Urothelium cell line (cell line): ENCODE data around the gene SMG6.

Source experiments
- DNase-seq: peaks from one replicate; pipeline ENCODE4 v3.0.0; 2011; ENCODE audit warnings: low spot score, mixed read lengths
- FAIRE-seq: peaks from 2 replicates; lab custom pipeline; 2011; peaks lifted over from hg19 to GRCh38; lab: Jason Lieb, UNC

SMG6 gene

DNA sequence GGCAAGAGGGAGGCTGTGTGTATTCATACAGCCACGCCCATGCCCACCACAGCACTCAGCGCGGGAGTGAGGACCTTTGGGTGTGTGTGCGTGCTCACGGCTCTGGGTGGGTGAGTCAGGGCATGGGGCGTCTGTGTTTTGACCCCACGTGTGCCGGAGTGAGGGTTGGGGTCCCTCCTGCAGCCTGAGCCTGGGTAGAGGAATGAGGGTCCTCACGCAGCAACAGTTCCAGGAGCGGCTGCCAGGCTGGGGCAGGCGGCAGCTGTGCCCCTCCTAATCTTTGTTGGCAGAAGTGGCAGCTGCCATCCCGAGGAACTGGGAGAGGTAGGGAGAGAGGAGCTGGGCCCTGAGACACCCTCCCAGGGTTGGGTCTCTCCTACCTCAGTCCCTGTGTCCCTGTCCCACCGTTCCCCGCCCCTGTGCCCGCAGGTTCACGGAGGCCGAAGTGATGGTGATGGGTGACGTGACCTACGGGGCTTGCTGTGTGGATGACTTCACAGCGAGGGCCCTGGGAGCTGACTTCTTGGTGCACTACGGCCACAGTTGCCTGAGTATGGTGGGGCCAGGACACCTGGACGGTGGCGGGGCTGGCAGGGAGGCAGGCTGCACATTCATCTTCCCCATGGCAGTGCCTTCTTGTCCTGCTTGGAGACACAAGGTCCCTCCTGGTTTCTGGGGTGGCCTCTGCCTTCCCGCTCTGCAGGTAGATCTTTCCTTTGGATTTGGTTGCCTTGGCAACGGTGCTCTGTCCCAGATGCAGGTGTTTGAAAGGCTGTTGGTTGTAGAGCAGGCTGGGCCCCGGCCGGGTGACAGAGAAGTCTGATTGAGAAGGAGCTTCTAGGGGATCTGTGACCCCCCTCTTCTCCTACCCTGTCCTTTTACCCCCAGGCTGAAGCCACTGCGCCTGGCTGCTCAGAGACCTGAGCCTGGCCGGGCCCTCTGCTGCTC is 267.8 kb downstream of the SMG6 start:
- FAIRE-seq (no peak), DNase-seq (no peak)

- no peak for FAIRE-seq
- DNase-seq, result no peak
Measured at GRCh38 chr17:2034806-2035540, 268.6 kb downstream of the SMG6 start.

GRCh38 chr17:2034157-2034556 is 269.4 kb downstream of the SMG6 start:
- no peak for FAIRE-seq
- no peak for DNase-seq

- no peak for DNase-seq
- FAIRE-seq, result no peak
Measured at GRCh38 chr17:2033153-2033552, 270.4 kb downstream of the SMG6 start.

GRCh38 chr17:2030779-2031163 is 272.8 kb downstream of the SMG6 start:
- FAIRE-seq (no peak), DNase-seq (no peak)

- DNase-seq (peak; percentile 81), FAIRE-seq (no peak)
Measured at GRCh38 chr17:2029911-2030778, 273.4 kb downstream of the SMG6 start, which contains the start of gene DPH1. TSS of gene DPH1 (plus strand) at chr17:2030153. CDS start at chr17:2030170, 17 bp downstream.

DNA sequence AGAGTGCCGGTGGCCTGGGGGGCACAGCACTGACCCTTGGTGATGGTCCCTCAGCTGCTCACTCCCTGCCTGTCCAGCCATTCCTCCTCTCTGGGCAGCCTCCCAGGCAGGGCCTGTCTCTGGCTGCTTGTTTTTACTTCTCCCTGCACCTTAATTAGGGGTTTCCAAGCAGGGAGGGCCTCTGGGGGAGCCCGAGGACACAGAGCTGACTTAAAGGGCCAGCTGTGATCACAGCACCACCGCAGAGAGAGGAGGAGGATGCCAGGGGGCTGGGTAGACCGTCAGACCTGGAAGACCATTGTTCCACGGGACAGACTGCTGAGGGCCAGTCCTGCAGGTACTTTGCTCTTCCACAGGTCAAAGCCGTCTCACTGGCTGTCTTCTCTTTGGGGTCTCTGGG is 274.8 kb downstream of the SMG6 start:
- DNase-seq (no peak), FAIRE-seq (no peak)

- DNase-seq, result no peak
- no peak for FAIRE-seq
Measured at GRCh38 chr17:2028234-2028614, 275.4 kb downstream of the SMG6 start.

DNA sequence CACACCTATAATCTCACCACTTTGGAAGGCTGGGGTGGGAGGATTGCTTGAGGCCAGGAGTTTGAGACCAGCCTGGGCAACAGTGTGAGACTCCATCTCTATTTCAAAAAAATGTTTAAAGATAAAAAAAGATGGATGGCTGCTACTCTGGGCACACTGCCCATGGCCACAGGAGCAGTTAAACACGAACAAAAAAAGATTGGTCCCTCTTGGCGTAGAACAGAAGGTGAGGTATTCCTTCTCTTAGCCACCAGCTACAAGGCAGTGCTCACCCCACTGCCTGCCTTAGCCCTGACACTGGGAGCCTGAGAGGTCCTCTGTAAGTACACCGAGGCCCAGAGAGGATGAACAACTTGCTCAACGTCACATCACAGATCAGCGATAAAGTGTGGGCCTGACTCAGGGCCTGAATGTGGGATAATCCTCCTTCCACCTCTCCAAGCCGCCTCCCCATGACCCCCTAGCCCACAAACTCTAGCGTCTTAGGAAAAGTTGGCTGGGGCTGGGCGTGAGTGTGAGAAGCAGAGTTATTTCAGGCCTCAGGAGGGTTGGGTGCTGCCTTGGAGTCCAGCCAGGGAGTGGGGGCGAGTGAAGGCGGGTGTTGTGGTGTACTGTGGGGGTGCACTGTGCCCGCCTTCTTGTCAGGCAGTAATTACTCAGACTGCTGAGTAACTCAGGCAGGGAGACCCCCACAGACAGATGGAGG is 275.9 kb downstream of the SMG6 start:
- no peak for DNase-seq
- no peak for FAIRE-seq

GRCh38 chr17:2025622-2026309 is 277.8 kb downstream of the SMG6 start:
- DNase-seq (peak; percentile 34), FAIRE-seq (no peak)

GRCh38 chr17:2025220-2025621 is 278.4 kb downstream of the SMG6 start, which contains the start of gene RTN4RL1:
TSS of gene RTN4RL1 (minus strand) at chr17:2025334. CDS start at chr17:2024865, 469 bp downstream.
- FAIRE-seq, result no peak
- peak; percentile 50 for DNase-seq

GRCh38 chr17:2024572-2025219 is 278.9 kb downstream of the SMG6 start:
- no peak for FAIRE-seq
- DNase-seq, result no peak

- FAIRE-seq, result no peak
- DNase-seq, result no peak
Measured at GRCh38 chr17:2023692-2024571, 279.7 kb downstream of the SMG6 start.

DNA sequence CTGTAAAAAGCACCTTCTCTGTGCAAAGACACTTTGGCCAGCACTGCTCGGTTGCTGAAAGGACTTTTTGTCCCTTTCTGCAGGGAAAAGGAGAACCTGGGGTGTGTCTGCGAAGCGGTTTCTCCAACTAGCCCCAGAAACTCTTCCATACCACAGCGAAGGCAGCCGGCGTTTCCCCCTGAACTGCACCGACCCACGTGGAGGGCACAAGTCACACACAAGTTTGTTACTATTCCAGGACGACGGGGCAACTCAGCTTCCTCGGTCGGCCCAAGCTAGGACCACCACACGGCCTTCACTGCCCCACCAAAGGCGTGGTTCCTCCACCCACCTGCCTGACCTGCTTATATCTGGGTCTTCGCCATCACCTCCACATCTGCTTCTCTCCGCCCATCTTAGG is 280.3 kb downstream of the SMG6 start:
- FAIRE-seq, result no peak
- no peak for DNase-seq

- DNase-seq, result no peak
- FAIRE-seq, result no peak
Measured at GRCh38 chr17:2022647-2023240, 280.8 kb downstream of the SMG6 start.

DNA sequence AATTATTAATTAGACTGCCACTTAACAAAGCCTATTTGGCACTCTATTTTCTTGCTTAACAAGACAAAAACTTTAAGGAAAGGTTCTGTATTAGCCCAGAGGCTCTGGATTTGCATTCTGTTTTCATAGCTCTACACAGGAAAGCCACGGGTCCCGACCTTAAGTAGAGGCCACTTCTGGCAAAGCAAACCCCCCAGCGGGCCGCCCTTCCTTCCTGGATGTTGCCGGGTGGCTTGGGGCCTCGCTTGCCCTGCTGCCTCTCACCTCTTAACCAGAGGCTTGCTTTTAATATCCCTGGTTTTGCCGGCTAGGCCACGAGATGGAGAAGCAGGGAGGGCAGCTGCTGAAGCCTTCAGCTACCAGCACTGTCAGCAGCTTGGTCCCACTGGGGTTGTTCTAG is 282.9 kb downstream of the SMG6 start:
- no peak for DNase-seq
- FAIRE-seq, result no peak

DNA sequence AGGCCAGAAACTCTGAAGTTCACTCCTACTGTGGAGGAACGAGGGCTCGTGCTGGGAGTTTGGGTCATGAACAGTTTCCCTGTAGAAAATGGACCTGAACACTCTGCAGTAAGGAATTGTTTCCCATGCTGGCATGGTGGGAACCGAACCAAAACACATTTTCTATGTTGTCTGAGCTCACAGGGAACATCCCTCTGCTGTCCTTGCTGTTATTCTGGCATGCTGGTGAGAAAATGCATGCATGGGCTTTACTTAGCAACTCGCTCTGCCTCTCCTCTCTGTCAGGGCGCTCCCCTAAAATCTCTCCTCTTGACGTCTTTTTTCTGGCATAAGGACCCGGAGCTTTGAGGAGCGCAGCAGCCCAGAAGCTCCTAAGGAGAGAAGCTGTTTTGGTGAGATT is 283.9 kb downstream of the SMG6 start:
- no peak for DNase-seq
- no peak for FAIRE-seq
